ENCODE measurements around the gene KIF20B. TPM values are rescaled to one million over a fixed set of nuclear protein-coding genes. Genes with fewer than 3 reads are reported as not detected.

Gene KIF20B, protein sequence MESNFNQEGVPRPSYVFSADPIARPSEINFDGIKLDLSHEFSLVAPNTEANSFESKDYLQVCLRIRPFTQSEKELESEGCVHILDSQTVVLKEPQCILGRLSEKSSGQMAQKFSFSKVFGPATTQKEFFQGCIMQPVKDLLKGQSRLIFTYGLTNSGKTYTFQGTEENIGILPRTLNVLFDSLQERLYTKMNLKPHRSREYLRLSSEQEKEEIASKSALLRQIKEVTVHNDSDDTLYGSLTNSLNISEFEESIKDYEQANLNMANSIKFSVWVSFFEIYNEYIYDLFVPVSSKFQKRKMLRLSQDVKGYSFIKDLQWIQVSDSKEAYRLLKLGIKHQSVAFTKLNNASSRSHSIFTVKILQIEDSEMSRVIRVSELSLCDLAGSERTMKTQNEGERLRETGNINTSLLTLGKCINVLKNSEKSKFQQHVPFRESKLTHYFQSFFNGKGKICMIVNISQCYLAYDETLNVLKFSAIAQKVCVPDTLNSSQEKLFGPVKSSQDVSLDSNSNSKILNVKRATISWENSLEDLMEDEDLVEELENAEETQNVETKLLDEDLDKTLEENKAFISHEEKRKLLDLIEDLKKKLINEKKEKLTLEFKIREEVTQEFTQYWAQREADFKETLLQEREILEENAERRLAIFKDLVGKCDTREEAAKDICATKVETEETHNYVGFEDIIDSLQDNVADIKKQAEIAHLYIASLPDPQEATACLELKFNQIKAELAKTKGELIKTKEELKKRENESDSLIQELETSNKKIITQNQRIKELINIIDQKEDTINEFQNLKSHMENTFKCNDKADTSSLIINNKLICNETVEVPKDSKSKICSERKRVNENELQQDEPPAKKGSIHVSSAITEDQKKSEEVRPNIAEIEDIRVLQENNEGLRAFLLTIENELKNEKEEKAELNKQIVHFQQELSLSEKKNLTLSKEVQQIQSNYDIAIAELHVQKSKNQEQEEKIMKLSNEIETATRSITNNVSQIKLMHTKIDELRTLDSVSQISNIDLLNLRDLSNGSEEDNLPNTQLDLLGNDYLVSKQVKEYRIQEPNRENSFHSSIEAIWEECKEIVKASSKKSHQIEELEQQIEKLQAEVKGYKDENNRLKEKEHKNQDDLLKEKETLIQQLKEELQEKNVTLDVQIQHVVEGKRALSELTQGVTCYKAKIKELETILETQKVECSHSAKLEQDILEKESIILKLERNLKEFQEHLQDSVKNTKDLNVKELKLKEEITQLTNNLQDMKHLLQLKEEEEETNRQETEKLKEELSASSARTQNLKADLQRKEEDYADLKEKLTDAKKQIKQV (N-terminal part only)
- 1 to 10 TPM; 1.7 to 4.1 (median 2.7) TPM for total RNA-seq

DNA sequence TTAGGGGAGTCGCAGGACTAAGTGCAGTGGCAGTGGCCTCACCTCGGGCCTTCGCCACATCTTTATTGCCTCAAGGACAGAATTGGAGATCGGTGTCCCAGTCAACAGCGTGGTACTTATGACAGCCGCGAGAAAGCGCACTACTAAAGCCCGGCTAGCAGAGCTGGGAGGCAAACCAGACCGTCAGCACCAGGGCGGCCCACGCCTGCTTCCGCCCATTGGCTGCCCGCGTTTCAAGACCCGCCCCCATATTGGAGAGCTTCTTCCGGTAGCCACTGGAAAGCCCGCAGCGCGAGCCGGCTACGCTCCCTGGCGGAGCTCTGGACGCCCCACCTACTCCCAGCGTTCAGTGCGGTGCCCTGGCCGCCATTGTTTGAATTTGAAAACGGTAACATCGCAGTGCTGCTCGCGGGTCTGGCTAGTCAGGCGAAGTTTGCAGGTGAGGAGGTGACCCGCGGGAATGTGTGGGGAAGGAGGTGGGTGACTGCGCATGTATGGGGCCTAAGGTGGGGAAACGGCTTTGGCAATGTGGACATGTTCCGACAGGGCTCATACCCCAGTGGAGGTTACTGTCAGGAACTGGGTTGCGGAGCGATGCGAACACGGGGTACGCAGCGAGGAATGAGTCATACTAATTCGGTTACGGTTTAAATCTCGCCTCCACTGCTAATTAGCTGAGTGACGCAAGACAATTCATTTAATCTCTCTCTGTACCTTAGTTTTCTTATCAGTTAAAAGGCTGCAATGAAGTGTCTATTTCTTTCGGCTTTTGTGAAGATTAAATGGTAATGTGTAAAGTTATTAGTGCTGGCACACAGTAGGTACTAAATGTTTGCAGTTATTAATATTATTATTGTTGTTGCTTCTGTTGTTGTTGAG lies at the start of gene KIF20B:
Gene KIF20B (plus strand): TSS at position 349 of the 879 bp plus-strand sequence. CDS start 3,705 bp downstream, outside the sequence.
- TF ChIP-seq, protein P1, sequence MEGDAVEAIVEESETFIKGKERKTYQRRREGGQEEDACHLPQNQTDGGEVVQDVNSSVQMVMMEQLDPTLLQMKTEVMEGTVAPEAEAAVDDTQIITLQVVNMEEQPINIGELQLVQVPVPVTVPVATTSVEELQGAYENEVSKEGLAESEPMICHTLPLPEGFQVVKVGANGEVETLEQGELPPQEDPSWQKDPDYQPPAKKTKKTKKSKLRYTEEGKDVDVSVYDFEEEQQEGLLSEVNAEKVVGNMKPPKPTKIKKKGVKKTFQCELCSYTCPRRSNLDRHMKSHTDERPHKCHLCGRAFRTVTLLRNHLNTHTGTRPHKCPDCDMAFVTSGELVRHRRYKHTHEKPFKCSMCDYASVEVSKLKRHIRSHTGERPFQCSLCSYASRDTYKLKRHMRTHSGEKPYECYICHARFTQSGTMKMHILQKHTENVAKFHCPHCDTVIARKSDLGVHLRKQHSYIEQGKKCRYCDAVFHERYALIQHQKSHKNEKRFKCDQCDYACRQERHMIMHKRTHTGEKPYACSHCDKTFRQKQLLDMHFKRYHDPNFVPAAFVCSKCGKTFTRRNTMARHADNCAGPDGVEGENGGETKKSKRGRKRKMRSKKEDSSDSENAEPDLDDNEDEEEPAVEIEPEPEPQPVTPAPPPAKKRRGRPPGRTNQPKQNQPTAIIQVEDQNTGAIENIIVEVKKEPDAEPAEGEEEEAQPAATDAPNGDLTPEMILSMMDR (IDR thresholded peaks at IDR 0.05) = no peak
- ATAC-seq (ENCODE audit: low FRiP score) (peak; percentile 100), DNase-seq (ENCODE audit: low spot score) (peak; percentile 86)

DNA sequence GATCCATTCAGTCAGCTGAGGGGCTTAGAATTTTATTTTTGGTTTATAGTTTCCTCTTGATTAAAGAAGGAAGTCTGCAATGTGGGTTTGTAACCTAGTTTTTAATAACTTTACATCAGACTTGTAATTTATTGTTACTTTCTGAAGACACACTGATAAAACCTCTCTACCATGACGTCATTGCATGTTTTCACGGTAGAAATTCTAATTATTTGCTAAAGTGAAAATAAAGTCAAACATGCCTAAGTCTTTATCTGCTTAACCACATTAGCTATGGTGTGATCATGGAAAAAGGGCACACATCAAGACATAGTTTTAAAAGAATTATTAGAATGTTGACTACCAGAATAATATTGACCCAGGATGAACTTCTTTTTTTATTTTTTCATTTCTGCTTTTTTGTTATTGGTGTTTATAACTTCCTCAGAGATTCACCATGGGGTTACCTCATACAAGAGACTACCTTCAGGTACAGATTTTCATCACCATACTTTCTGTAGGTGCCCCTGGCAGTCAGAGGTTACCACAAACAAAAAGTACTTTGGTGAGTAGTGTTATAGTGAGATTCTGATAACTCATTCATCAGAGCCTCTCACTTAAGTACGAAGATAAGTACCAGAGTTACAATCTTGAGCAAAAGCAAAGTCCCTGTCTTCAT lies 49.3 kb upstream of the KIF20B start:
- no peak for ATAC-seq (ENCODE audit: low FRiP score)
- TF ChIP-seq, protein P1 (IDR thresholded peaks at IDR 0.05) = no peak
- DNase-seq (ENCODE audit: low spot score) = no peak

DNA sequence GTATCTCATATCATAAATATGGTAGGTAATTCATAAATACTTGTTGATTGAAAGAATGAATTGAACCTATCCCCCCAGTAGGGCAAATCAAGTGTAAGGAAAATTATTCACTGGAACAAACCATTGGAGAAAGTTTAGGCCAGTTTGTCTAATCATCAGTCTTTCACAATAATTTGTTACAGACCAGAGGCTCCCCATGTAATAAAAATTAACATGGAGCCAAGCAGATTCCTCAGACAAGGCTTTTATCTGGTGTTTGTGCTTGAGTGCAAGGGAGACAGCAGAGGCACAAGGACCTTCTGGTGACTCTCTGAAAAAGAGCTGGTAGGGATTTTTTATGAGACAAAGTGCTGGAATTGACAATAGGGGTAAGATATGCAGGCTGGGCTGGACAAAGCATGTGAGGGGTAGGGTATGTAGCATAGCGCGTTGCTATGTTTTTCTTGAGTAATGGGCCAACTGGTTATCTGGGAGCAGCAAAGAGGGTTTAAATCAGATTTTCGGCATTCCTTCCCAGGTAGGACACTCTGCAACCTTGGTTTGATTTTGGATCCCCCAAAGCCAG lies 48.5 kb upstream of the KIF20B start:
- no peak for DNase-seq (ENCODE audit: low spot score)
- TF ChIP-seq, protein P1 (IDR thresholded peaks at IDR 0.05) = no peak
- ATAC-seq (ENCODE audit: low FRiP score) = no peak

DNA sequence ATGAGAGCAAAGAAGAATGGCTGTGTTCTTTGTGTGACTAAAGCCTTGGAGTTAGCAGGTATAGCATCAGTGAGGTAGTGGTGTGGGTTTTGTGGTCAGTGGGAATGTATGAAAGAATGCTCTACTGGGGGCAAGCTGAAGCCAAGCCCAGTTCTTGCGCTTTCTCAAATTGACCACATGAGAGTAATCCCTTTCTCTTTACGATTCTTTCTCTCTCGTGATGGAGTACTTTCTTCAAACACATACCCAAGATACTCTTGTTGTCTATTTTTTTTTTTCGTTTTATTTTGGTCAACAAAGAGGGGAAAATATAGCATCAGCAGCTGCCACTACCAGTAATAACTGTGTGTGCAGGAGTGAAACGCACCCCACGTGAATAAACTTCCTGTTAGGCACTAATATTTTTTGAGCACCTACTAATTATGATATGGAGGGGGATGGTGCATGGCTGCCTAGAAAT lies 48.0 kb upstream of the KIF20B start:
- DNase-seq (ENCODE audit: low spot score) = no peak
- no peak for ATAC-seq (ENCODE audit: low FRiP score)
- TF ChIP-seq, protein P1 (IDR thresholded peaks at IDR 0.05) = no peak

DNA sequence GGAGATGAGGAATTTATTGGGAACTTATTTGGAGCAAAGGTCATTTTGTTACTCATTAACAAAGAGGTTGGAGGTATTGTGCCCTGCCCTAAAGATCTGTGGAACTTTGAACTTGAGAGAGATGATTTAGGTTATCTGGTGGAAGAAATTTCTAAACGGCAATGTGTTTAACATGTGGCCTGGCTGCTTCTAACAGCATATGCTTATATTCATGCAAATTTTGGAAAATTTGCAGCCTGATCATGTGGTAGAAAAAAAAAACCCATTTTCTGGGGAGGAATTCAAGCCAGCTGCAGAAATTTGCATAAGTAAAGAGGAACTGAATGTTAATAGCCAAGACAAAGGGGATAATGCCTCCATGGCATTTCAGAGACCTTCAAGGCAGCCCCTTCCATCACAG lies 45.7 kb upstream of the KIF20B start:
- DNase-seq (ENCODE audit: low spot score) (no peak), ATAC-seq (ENCODE audit: low FRiP score) (no peak)
- TF ChIP-seq, protein P1 (IDR thresholded peaks at IDR 0.05) = no peak

Data from omental fat pad (tissue), 4 donors.